GM21528 (cell line): ENCODE data around the gene OR2K2.
"Not testable (repeated sequence)": the region's sequence is repeated elsewhere in the genome, so short reads cannot be mapped to it uniquely, and the experiment has no call there.

ENCODE experiments used
- ATAC-seq: cut with Tn5 transposase; IDR thresholded peaks from one replicate; pipeline ENCODE4 v1.9.1; 2021; ENCODE audit warnings: mild to moderate bottlenecking, moderate library complexity; ENCODE audit not compliant: unreplicated experiment, low FRiP score

The OR2K2 gene

GRCh38 chr9:111330124-111330523 lies at the start of gene OR2K2:
Gene OR2K2, minus strand, starts transcription at chr9:111330224. Its CDS starts 1,791 bp downstream, at chr9:111328433.
- ATAC-seq, result no peak

DNA sequence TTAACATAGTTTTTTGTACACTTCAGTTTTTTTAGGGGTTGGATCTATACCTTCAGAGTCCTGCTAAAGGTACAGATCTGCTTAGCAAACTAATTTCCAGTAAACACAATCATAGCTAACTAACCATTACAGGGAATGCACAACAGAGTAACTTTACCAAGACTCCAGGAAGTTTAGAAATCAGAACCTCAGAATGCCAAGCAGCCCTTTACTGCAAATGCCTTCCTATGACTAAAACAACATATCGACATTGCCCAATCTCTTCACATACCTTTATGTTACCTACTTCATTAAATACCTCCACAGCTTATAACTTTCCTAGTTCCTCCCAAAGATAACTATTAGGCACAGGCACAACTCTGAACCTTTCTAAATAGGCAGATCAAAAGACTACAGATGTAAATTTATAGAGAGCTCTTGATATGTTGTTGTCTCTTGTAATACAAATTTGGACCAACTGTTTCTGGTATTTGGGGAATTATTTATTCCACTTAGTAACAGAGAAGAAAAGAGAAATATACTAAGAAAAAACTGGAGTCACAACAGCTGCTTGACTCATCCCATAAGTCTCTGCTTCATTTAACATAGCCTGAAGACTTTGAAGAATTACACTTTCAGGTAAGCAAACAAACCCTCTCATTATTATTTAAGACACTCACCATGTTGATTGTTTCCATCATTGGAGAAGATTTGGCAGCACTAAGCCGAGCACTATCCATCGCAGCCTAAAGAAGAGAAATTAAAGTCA lies 46.0 kb upstream of the OR2K2 start:
- no peak for ATAC-seq

DNA sequence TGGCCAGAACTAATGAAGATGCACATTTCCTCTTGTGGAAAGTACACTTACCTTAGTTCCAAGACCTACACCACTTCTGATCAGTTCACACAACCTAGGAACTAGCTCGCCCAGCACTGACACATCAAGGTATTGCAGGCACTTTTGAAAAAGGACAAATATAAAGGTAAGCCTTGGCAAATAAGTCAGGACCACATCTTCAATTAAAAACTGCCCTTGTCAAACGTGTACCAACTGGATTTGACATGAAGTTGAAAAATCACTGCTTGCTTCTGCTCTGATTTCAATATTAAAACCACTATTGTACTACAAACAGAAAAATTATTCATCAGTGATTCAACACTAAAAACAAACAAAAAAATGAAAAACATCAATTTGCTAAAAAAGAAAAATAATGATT lies 45.0 kb upstream of the OR2K2 start:
- no peak for ATAC-seq

DNA sequence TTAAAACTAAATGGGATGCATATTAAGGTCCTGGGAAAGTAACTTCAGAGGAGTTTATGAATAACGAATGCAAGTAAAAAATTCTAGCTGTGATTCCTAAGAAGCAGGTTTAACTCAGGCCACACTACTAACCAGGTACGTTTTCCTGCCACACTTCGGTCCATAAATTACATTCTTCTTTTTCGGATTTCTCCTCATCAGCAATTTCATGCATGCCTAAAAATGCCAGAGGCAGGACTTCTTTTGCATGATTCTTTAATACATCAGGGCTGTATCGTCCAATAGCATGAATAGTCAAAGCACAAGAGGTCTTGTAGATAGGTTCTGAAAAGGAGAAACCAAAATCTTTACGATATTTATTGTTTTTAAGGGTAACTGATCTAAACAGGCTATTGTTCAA lies 42.3 kb upstream of the OR2K2 start:
- no peak for ATAC-seq

DNA sequence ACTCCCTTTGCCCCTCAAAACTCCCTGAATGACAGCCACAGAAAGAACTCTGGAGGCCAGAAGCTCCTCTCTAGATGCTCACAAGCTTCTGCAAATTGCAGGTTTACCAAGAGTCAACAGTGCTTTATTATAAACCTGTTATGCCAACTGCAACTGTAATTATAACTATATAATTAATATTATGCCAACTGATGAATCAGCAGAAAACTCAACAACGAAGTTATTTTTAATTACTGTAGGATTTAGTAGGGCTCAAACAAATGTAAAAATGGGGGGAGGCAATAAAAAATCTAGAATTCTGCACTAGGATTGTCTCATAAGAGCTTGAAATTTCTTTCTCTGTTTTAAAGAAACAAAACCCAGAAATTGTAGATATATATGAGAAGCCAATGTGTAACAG lies 37.0 kb upstream of the OR2K2 start:
- ATAC-seq, result no peak

DNA sequence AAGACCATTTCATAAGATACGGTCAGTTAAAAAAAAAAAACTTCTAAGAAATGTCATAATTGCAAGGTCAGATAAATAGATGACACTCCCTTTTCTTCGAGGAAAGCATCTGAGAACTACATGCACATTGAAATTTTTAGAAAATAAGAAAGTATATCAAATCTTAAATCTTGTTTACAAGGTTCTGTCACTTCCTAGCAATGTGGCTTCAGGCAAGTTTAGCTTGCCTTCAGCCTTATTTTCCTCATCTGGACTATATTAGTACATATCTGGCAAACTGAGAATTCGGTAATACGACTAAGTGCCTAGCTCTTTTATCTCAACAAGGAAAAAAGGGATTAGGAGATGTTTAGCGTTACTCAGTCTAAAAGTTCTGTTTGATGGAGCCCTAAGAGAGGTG lies 32.5 kb upstream of the OR2K2 start:
- no peak for ATAC-seq

- no peak for ATAC-seq
Observed at GRCh38 chr9:111360881-111361280, 30.9 kb upstream of the OR2K2 start.

DNA sequence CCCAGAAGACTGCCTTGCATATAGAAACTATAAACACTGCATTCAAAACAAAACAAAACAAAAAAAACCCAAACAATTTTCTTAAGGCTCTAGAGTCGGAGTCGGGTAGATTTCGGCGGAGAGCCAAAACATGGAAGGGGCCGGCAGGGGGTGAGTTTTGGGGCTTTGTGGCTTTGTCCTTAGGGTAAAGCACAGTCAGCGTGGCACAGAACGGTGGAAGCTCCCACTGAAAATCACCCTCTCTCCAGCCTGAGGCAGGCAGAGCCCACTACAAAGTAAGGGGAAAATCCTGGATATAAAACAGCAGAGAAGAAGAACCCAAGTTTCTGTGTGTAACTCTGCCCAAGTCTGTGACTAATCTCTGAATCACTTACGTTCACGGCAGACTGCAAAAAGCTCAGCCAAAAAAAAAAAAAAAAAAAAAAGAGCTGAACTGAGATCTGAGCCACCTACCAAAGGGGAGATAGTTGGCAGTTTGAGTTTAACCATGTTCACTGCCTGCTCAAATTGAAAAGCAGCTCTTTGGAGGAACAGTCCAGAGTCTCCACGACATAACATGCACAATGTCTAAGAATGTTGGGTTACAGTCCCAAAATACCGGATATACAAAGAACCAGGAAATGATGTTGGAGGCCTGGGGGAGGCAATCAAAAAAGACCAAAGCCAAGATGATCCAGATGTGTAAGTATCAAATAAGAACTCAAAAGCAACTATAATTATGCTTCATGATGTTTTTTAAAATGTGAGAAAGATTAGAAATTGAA lies 26.6 kb upstream of the OR2K2 start:
- no peak for ATAC-seq

- ATAC-seq, result no peak
Observed at GRCh38 chr9:111352545-111352944, 22.5 kb upstream of the OR2K2 start.

DNA sequence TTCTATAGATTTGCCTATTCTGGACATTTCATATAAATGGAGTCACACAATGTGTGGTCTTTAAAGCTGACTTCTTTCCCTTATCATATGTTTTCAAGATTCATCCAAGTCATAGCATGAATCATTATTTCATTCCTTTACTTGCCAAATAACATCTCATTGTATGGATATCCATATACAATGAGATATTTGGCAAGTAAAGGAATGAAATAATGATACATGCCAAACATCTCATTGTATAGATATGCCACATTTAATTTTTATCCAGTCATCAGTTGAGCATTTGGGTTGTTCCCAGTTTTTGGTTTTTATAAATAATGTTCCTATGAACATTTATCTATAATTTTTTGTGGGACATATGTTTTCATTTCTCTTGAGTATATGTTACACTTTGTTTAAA lies 20.5 kb upstream of the OR2K2 start:
- ATAC-seq, result no peak

DNA sequence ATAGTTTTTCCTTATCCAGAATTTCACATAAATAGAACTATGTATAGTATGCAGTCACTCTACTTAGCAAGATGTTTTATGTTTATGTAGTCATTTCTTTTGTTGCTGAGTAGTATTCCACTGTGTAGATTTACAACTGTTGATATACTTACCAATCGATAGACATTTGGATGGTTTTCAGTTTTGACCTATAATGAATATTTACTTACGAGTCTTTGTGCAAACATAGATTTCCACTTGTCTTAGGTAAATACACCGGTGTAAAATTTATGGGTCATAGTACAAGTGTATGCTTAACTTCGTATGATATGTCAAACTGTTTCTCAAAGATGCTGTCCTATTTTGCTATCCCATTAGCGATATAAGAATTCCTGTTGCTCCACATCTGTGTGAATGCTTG lies 19.7 kb upstream of the OR2K2 start:
- ATAC-seq, result no peak

DNA sequence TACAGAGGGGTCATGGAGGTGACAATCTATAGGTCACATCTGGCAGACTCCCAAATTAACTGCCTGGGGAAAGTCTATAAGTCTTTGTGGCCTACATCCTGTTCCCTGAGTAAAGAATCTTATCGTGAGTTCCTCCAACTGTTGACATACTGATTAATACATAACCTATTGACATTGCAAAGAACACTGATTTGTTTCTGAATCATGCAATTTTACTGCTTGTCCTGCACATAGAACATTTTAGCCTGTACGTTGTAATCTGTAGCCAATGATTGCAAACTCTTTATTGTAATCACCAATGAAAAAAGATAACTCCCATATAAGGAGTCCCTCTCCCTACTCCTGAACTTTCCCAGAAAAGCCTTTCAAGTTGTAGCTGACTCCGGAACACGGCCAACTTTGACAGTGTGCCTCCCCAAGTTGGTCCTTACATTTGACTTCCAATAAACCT lies 18.8 kb upstream of the OR2K2 start:
- no peak for ATAC-seq

GRCh38 chr9:111334318-111334863 lies 4.4 kb upstream of the OR2K2 start:
- not testable (repeated sequence) for ATAC-seq

DNA sequence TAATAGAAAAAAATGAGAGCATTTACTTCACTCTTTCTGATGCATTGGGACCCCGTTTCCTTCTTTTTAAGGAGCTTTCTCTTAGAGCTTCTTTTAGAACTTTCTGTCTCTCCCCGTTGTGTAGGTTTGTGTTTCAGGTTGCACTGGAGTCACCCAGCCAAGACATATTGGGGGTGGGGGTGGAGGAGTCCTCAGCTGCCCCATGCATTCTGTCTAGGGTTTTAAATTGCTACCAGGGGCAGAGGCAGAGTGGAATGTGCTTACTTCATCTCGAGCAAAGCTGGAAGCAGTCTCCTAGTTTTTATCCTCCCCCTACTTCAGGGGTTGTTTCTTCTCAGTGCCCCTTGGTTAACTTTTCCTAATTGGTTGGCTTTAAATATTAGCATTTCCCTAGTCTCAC lies 9.4 kb downstream of the OR2K2 start:
- no peak for ATAC-seq

DNA sequence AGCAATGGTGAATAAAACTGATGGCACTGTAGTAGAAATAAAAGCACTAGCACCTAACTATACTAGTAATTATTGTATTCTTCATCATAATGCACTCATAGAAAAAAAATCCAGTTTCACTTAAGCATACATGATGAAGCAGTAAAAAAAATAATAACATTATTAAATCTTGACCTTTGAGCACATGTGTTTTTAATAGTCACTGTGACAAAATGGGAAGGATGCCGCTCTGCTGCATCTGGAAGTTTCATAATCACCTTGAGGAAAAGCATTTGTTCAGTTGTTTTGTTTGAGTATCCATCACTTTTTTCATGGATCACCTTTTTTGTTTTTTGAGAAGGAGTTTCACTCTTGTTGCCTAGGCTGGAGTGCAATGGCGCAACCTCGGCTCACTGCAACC lies 13.2 kb downstream of the OR2K2 start:
- ATAC-seq, result no peak

DNA sequence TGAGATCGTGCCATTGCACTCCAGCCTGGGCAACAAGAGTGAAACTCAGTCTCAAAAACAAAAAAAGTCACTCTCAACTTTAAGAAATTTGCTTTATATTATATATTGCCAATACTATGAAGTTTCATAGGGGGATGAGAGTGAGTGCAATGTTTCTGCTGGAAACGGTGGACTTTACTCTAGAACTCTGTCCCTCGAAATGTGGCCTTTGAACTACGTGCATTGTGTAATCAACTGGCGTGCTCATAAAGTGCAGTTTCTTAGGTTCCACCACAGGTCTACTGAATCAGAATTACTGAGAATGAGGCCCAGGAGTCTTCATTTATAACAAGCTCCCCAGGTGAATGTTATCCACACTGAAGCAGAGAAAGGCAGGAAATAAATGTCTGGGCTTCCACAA lies 24.1 kb downstream of the OR2K2 start:
- ATAC-seq, result no peak

GRCh38 chr9:111304000-111304399 lies 26.0 kb downstream of the OR2K2 start:
- not testable (repeated sequence) for ATAC-seq

- ATAC-seq, result no peak
Observed at GRCh38 chr9:111301195-111301594, 28.8 kb downstream of the OR2K2 start.

DNA sequence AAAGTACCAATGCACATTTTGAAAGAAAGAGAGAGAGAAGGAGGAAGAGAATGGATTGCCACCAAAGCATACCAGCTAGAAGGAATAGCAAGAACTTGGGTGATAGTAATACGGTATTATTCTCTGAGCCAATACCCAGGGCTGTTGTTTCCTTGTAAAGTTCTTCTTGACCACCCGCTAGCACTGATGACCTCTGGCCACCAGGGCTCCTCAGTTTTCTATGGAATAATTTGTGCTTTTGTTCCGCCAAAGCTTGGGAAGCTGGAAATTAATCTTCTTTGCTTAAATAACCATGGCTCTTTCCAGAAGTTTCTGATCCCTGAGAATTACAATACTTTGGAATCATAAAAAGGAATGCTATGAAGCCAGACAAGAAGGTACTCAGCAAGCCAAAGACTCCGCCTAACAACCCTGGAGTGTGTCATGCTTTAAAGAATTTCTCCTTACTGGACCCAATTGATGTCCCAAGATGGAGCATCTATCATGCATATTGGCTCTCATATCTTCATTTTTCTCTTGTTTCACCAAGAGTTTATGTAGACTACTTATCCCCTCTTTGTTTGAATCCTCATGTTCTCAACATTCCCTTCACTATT lies 29.8 kb downstream of the OR2K2 start:
- ATAC-seq, result no peak

DNA sequence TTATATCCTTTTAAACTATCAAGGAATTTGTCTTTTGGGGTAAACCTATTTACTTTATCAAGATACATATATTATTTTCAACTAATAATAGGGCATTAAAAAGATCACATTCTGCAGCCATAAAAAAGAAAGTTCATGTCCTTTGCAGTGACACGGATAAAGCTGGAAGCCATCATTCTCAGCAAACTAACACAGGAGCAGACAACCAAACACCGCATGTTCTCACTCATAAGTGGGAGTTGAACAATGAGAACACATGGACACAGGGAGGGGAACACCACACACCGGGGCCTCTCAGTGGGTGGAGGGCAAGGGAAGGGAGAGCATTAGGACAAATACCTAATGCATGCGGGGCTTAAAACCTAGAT lies 30.4 kb downstream of the OR2K2 start:
- ATAC-seq, result not testable (repeated sequence)
